Progenitor cell of endocrine pancreas (in vitro differentiated cells): ENCODE data around the gene PROSER3. TPM values are rescaled to one million over a fixed set of nuclear protein-coding genes. Genes with fewer than 3 reads are reported as not detected.

Source experiments
- DNase-seq: peaks from one replicate; pipeline ENCODE4 v3.0.0; 2021; ENCODE audit warnings: low spot score; ENCODE audit not compliant: unreplicated experiment
- H3K27ac Mint-ChIP-seq: 2 replicates; pipeline ENCODE4 v1.8.0; 2021; ENCODE audit warnings: mild to moderate bottlenecking, moderate library complexity, mixed read lengths
- H3K27me3 Mint-ChIP-seq: 2 replicates; pipeline ENCODE4 v1.8.0; 2021; ENCODE audit warnings: mixed read lengths
- H3K36me3 Mint-ChIP-seq: 2 replicates; pipeline ENCODE4 v1.8.0; 2022; ENCODE audit warnings: mixed read lengths; ENCODE audit not compliant: insufficient read depth
- H3K4me1 Mint-ChIP-seq: 2 replicates; pipeline ENCODE4 v1.8.0; 2021; ENCODE audit warnings: low read depth, mixed read lengths
- H3K4me3 Mint-ChIP-seq: 2 replicates; pipeline ENCODE4 v1.8.0; 2021; ENCODE audit warnings: low read depth, mild to moderate bottlenecking, moderate library complexity, mixed read lengths
- H3K9me3 Mint-ChIP-seq: 2 replicates; pipeline ENCODE4 v1.8.0; 2021; ENCODE audit warnings: low read depth, mixed read lengths
- total RNA-seq: library from RNA; stranded (reverse); gene quantifications from 2 replicates; pipeline ENCODE4 v1.2.1, GENCODE V29; 2021
- TF ChIP-seq, protein P1 (sequence below): fragments of 200-600 bp; sonication (generic); IDR thresholded peaks from one replicate; pipeline ENCODE4 v1.5.0; 2021; ENCODE audit warnings: antibody characterized with exemption, mild to moderate bottlenecking; ENCODE audit not compliant: unreplicated experiment

The PROSER3 gene
- total RNA-seq, 1 donor from 2014 or later, result 58.6 TPM

- Mint-ChIP-seq H3K27me3 (no peaks in the 10 kb centered on the region), H3K27ac (peak overlapping the region; percentile 100), H3K4me3 (peak overlapping the region; percentile 98), H3K9me3 (no peaks in the 10 kb centered on the region), H3K4me1 (peaks cover 31% of the 10 kb centered on the region), H3K36me3 (peaks cover 3% of the 10 kb centered on the region)
- TF ChIP-seq, protein P1, sequence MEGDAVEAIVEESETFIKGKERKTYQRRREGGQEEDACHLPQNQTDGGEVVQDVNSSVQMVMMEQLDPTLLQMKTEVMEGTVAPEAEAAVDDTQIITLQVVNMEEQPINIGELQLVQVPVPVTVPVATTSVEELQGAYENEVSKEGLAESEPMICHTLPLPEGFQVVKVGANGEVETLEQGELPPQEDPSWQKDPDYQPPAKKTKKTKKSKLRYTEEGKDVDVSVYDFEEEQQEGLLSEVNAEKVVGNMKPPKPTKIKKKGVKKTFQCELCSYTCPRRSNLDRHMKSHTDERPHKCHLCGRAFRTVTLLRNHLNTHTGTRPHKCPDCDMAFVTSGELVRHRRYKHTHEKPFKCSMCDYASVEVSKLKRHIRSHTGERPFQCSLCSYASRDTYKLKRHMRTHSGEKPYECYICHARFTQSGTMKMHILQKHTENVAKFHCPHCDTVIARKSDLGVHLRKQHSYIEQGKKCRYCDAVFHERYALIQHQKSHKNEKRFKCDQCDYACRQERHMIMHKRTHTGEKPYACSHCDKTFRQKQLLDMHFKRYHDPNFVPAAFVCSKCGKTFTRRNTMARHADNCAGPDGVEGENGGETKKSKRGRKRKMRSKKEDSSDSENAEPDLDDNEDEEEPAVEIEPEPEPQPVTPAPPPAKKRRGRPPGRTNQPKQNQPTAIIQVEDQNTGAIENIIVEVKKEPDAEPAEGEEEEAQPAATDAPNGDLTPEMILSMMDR, result peak; percentile 48
- DNase-seq, result peak; percentile 88
Observed at GRCh38 chr19:35744430-35745327, 13.3 kb upstream of the PROSER3 start.

- no peaks in the 10 kb centered on the region for H3K27me3 Mint-ChIP-seq
- H3K36me3 Mint-ChIP-seq, result peaks cover 3% of the 10 kb centered on the region
- peaks cover 32% of the 10 kb centered on the region for H3K4me1 Mint-ChIP-seq
- H3K27ac Mint-ChIP-seq, result peak within 1 kb of the TSS; percentile 100
- H3K9me3 Mint-ChIP-seq, result no peaks in the 10 kb centered on the region
- H3K4me3 Mint-ChIP-seq, result peak within 1 kb of the TSS; percentile 98
- DNase-seq, result peak; percentile 93
- TF ChIP-seq, protein P1, result no peak
Observed at GRCh38 chr19:35745328-35746086, 12.5 kb upstream of the PROSER3 start, which contains the start of the genes PSENEN and U2AF1L4. PSENEN (plus strand) TSS chr19:35745651; CDS start chr19:35745931, 280 bp downstream. U2AF1L4 (minus strand) TSS chr19:35745418; CDS start chr19:35745391, 27 bp downstream.

DNA sequence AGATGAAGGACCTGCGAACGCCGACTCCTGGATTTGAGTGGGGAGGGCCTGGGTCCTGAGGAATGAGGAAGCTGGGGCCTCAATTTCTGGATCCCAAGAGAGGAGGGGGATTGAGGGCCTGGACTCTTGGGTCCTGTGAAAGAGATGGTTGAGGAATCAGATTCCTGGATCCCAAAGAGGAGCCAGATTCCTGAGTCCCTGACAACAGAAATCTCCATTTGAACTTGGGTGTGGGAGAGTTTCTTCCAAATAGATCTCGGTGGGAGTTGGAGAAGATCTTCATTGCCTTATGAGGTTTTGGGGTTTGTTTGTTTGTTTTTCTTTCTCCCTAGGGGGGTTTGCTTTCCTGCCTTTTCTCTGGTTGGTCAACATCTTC is 11.9 kb upstream of the PROSER3 start:
- H3K27me3 Mint-ChIP-seq, result no peaks in the 10 kb centered on the region
- peaks cover 30% of the 10 kb centered on the region for H3K4me1 Mint-ChIP-seq
- no peak for DNase-seq
- TF ChIP-seq, protein P1, result no peak
- H3K9me3 Mint-ChIP-seq, result no peaks in the 10 kb centered on the region
- H3K4me3 Mint-ChIP-seq, result peak overlapping the region; percentile 98
- H3K36me3 Mint-ChIP-seq, result peaks cover 3% of the 10 kb centered on the region
- peak overlapping the region; percentile 100 for H3K27ac Mint-ChIP-seq

DNA sequence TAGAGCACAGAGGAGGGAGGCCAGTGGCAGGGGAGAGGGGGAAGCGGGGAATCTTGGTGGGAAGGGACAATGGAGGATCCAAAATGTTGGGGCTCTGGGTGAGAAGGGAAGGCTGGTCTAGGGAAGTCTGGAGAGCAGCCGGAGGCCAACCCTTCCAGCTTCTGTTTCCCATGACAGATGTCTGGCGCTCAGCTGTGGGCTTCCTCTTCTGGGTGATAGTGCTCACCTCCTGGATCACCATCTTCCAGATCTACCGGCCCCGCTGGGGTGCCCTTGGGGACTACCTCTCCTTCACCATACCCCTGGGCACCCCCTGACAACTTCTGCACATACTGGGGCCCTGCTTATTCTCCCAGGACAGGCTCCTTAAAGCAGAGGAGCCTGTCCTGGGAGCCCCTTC is 11.4 kb upstream of the PROSER3 start:
- DNase-seq, result no peak
- peaks cover 3% of the 10 kb centered on the region for H3K36me3 Mint-ChIP-seq
- peaks cover 30% of the 10 kb centered on the region for H3K4me1 Mint-ChIP-seq
- H3K4me3 Mint-ChIP-seq, result peak overlapping the region; percentile 98
- H3K27ac Mint-ChIP-seq, result peak overlapping the region; percentile 100
- H3K9me3 Mint-ChIP-seq, result no peaks in the 10 kb centered on the region
- TF ChIP-seq, protein P1, result no peak
- H3K27me3 Mint-ChIP-seq, result no peaks in the 10 kb centered on the region
